K562 (cell line): ENCODE data around the gene CTCF. TPM values are rescaled to one million over a fixed set of nuclear protein-coding genes. Genes with fewer than 3 reads are reported as not detected.

Experiments used
- ETS2 ChIP-seq: IDR thresholded peaks from 2 replicates; pipeline ENCODE4 v1.6.1; 2016; ENCODE audit warnings: borderline replicate concordance, missing genetic modification characterization, mild to moderate bottlenecking, moderate library complexity, missing compliant biosample characterization; ENCODE audit not compliant: poor library complexity, severe bottlenecking
- ID3 ChIP-seq, 2 experiments: fragments of 250-450 bp in 1 of 2; fragments of 450-650 bp in 1 of 2; sonication (Bioruptor Pico) in 1 of 2; IDR thresholded peaks; 2 replicates each; pipeline versions ENCODE4 v1.6.1 to v1.8.0; 2016 to 2021; ENCODE audit warnings: mild to moderate bottlenecking in 2 of 2, moderate library complexity in 2 of 2, missing compliant biosample characterization in 1 of 2, missing genetic modification characterization in 1 of 2
- NFIX ChIP-seq: fragments of 250-450 bp; sonication (Bioruptor Pico); IDR thresholded peaks from 2 replicates; pipeline ENCODE4 v1.4.0; 2020; ENCODE audit warnings: low read depth, mild to moderate bottlenecking, moderate library complexity
- SAP30 ChIP-seq: fragments of 200-600 bp; sonication (generic); IDR thresholded peaks from 2 replicates; pipeline ENCODE4 v1.6.1; 2012; ENCODE audit warnings: borderline replicate concordance, low read depth, mild to moderate bottlenecking, moderate library complexity, low read length, control low read depth, inconsistent platforms; ENCODE audit not compliant: insufficient read depth, poor library complexity, severe bottlenecking
- SIRT6 ChIP-seq: IDR thresholded peaks from one replicate; pipeline ENCODE4 v1.6.1; 2012; ENCODE audit warnings: low read depth, mild to moderate bottlenecking, control low read depth, inconsistent platforms, low read length, moderate library complexity
- ZNF77 ChIP-seq: fragments of 250-450 bp; sonication (Bioruptor Pico); IDR thresholded peaks from 2 replicates; pipeline ENCODE4 v1.5.0; 2020
- polyA plus RNA-seq, 8 experiments: library from polyadenylated mRNA; depleted of rRNA in 4 of 8; stranded (reverse) in 5 of 8; unstranded in 3 of 8; fragments of >200 nt; fragmentation: Nextera tagmentation in 2 of 8; fragmentation: Illumina TruSeq in 1 of 8; extraction: Ambion mirVana in 2 of 8; extraction: Trizol in 1 of 8; gene quantifications; 2 replicates each; pipeline versions ENCODE4 v1.2.1 to v1.2.3, GENCODE V29; 2011 to 2014; ENCODE audit warnings: inconsistent platforms in 1 of 8, missing spikeins in 1 of 8
- total RNA-seq, 7 experiments: library from RNA; depleted of rRNA in 6 of 7; stranded (reverse); fragments of >200 nt in 6 of 7; fragmentation: Illumina TruSeq in 2 of 7; extraction: Trizol in 2 of 7; gene quantifications; 2 replicates each; pipeline versions ENCODE4 v1.2.1 to v1.2.3, GENCODE V29; 2011 to 2021; ENCODE audit warnings: low replicate concordance in 1 of 7
- TF ChIP-seq, protein P1 (sequence below), 3 experiments: fragments of 200-800 bp in 1 of 3; fragments of 250-450 bp in 1 of 3; fragments of 450-650 bp in 1 of 3; sonication (Bioruptor Pico) in 1 of 3; sonication (Bioruptor generic) in 1 of 3; formaldehyde crosslinking in 1 of 3; IDR thresholded peaks; 2 replicates each; pipeline versions ENCODE4 v1.6.1 to v1.8.0; 2016 to 2022; ENCODE audit warnings: mild to moderate bottlenecking in 2 of 3, missing genetic modification characterization in 2 of 3, missing compliant biosample characterization in 1 of 3, moderate library complexity in 1 of 3
- TF ChIP-seq, protein P2 (sequence below), 2 experiments: IDR thresholded peaks; 2 replicates each; pipeline ENCODE4 v1.6.1; 2011; ENCODE audit warnings: borderline replicate concordance in 1 of 2, control low read depth in 1 of 2, low read depth in 1 of 2, low read length in 1 of 2, mild to moderate bottlenecking in 1 of 2, mixed read lengths in 1 of 2, moderate library complexity in 1 of 2; ENCODE audit not compliant: insufficient read depth in 1 of 2, insufficient read length in 1 of 2, poor library complexity in 1 of 2, severe bottlenecking in 1 of 2; ENCODE audit errors: extremely low read depth in 1 of 2
- TF ChIP-seq, protein P3 (sequence below), 2 experiments: fragments of 450-650 bp in 1 of 2; sonication (generic) in 1 of 2; formaldehyde crosslinking in 1 of 2; IDR thresholded peaks; 2 replicates each; pipeline versions ENCODE4 v1.7.1 to v1.9.0; 2016 to 2022; ENCODE audit warnings: inconsistent platforms in 1 of 2, mild to moderate bottlenecking in 1 of 2, missing genetic modification reagents in 1 of 2

Gene CTCF
- total and polyA plus RNA-seq, 9 of the 15 experiments (the other 6 are each of a cell fraction or from before 2014, with no cell fraction given), result 7.8 to 49.2 (median 33.9) TPM

GRCh38 chr16:67561824-67562525 is 351 bp upstream of the CTCF start (continued):
- TF ChIP-seq, protein P1, sequence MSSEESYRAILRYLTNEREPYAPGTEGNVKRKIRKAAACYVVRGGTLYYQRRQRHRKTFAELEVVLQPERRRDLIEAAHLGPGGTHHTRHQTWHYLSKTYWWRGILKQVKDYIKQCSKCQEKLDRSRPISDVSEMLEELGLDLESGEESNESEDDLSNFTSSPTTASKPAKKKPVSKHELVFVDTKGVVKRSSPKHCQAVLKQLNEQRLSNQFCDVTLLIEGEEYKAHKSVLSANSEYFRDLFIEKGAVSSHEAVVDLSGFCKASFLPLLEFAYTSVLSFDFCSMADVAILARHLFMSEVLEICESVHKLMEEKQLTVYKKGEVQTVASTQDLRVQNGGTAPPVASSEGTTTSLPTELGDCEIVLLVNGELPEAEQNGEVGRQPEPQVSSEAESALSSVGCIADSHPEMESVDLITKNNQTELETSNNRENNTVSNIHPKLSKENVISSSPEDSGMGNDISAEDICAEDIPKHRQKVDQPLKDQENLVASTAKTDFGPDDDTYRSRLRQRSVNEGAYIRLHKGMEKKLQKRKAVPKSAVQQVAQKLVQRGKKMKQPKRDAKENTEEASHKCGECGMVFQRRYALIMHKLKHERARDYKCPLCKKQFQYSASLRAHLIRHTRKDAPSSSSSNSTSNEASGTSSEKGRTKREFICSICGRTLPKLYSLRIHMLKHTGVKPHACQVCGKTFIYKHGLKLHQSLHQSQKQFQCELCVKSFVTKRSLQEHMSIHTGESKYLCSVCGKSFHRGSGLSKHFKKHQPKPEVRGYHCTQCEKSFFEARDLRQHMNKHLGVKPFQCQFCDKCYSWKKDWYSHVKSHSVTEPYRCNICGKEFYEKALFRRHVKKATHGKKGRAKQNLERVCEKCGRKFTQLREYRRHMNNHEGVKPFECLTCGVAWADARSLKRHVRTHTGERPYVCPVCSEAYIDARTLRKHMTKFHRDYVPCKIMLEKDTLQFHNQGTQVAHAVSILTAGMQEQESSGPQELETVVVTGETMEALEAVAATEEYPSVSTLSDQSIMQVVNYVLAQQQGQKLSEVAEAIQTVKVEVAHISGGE (CRISPR knock-in tag; IDR thresholded peaks at IDR 0.05), result peak in 1 of 3 experiments; percentile 85; a peak in 1 of 6 replicates
- no peak for TF ChIP-seq ETS2 (tag)
- TF ChIP-seq, protein P2, sequence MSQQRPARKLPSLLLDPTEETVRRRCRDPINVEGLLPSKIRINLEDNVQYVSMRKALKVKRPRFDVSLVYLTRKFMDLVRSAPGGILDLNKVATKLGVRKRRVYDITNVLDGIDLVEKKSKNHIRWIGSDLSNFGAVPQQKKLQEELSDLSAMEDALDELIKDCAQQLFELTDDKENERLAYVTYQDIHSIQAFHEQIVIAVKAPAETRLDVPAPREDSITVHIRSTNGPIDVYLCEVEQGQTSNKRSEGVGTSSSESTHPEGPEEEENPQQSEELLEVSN (IDR thresholded peaks at IDR 0.05; ENCODE audit: borderline replicate concordance in 1 of 2, extremely low read depth in 1 of 2, insufficient read depth in 1 of 2, insufficient read length in 1 of 2, low read depth in 1 of 2, low read length in 1 of 2, poor library complexity in 1 of 2, severe bottlenecking in 1 of 2), result peak; percentile 89 to 97
- no peak for TF ChIP-seq SIRT6
- no peak for TF ChIP-seq ZNF77 (CRISPR knock-in tag)
- TF ChIP-seq NFIX (CRISPR knock-in tag), result no peak
- TF ChIP-seq SAP30, result peak; percentile 19
- no peak for TF ChIP-seq ID3 (CRISPR knock-in tag; IDR thresholded peaks at IDR 0.05)
- no peak for TF ChIP-seq ID3 (tag; IDR thresholded peaks at IDR 0.05)
- TF ChIP-seq, protein P3, sequence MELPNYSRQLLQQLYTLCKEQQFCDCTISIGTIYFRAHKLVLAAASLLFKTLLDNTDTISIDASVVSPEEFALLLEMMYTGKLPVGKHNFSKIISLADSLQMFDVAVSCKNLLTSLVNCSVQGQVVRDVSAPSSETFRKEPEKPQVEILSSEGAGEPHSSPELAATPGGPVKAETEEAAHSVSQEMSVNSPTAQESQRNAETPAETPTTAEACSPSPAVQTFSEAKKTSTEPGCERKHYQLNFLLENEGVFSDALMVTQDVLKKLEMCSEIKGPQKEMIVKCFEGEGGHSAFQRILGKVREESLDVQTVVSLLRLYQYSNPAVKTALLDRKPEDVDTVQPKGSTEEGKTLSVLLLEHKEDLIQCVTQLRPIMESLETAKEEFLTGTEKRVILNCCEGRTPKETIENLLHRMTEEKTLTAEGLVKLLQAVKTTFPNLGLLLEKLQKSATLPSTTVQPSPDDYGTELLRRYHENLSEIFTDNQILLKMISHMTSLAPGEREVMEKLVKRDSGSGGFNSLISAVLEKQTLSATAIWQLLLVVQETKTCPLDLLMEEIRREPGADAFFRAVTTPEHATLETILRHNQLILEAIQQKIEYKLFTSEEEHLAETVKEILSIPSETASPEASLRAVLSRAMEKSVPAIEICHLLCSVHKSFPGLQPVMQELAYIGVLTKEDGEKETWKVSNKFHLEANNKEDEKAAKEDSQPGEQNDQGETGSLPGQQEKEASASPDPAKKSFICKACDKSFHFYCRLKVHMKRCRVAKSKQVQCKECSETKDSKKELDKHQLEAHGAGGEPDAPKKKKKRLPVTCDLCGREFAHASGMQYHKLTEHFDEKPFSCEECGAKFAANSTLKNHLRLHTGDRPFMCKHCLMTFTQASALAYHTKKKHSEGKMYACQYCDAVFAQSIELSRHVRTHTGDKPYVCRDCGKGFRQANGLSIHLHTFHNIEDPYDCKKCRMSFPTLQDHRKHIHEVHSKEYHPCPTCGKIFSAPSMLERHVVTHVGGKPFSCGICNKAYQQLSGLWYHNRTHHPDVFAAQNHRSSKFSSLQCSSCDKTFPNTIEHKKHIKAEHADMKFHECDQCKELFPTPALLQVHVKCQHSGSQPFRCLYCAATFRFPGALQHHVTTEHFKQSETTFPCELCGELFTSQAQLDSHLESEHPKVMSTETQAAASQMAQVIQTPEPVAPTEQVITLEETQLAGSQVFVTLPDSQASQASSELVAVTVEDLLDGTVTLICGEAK (IDR thresholded peaks at IDR 0.05), result no peak; the same call in 1 of the 2 replicates
- TF ChIP-seq, protein P3 (CRISPR knock-in tag; IDR thresholded peaks at IDR 0.05), result no peak
